ENCODE data around the gene HIP1R.
"Not testable (repeated sequence)": the region's sequence is repeated elsewhere in the genome, so short reads cannot be mapped to it uniquely, and the experiment has no call there.

HIP1R gene

DNA sequence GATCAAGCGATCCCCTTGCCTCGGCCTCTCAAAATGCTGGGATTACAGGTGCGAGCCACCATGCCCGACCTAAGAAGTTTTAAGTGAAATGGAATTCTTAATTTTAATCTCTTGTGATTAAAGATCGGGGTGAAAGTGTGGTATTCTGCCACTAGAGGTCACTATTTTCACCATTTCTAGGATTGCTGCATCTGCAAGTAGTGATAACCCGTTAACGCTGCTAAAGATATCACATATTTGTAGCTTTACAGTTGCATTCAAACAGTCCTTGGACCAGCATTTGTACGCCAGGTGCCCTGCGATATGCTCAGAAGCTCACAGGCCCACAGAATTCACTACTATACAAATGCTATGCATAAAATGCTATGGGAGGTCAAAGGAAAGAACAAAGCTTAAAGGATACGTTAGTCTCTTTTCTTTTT is 41.6 kb upstream of the HIP1R start:
- in situ Hi-C loops (cut with HindIII; ENCODE audit: low sequenced_read_pairs) = no loop called here
- TF ChIP-seq, protein P1, sequence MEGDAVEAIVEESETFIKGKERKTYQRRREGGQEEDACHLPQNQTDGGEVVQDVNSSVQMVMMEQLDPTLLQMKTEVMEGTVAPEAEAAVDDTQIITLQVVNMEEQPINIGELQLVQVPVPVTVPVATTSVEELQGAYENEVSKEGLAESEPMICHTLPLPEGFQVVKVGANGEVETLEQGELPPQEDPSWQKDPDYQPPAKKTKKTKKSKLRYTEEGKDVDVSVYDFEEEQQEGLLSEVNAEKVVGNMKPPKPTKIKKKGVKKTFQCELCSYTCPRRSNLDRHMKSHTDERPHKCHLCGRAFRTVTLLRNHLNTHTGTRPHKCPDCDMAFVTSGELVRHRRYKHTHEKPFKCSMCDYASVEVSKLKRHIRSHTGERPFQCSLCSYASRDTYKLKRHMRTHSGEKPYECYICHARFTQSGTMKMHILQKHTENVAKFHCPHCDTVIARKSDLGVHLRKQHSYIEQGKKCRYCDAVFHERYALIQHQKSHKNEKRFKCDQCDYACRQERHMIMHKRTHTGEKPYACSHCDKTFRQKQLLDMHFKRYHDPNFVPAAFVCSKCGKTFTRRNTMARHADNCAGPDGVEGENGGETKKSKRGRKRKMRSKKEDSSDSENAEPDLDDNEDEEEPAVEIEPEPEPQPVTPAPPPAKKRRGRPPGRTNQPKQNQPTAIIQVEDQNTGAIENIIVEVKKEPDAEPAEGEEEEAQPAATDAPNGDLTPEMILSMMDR (IDR thresholded peaks at IDR 0.05; ENCODE audit: low read depth, low read length) = peak; percentile 59
- H3K4me3 ChIP-seq (ENCODE audit: low read depth, low read length) = no peak overlapping the region
- DNase-seq (ENCODE audit: low read depth, low spot score) = peak; percentile 71

DNA sequence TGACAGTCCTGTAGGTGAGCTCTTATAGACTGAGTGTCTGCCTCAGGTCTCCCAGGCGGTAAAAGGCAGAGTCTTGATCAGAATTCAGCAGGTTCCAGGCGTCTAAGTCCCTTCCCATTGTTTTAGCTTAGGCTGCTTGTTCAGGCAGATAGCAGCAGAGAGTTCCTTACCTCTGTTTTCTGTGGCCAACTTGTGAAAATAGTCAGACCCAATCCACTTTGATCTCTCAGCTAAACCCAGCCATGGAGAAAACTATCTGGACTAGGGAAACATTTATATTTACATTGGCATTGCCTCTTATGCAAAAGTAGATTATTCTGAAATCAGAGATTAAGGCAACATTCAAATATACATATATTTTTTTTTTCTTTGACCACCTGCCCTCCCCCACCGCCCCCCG is 39.5 kb upstream of the HIP1R start:
- DNase-seq (ENCODE audit: low read depth, low spot score) = no peak
- in situ Hi-C loops (cut with HindIII; ENCODE audit: low sequenced_read_pairs) = no loop called here
- TF ChIP-seq, protein P1 (IDR thresholded peaks at IDR 0.05; ENCODE audit: low read depth, low read length) = no peak
- H3K4me3 ChIP-seq (ENCODE audit: low read depth, low read length) = no peak overlapping the region

DNA sequence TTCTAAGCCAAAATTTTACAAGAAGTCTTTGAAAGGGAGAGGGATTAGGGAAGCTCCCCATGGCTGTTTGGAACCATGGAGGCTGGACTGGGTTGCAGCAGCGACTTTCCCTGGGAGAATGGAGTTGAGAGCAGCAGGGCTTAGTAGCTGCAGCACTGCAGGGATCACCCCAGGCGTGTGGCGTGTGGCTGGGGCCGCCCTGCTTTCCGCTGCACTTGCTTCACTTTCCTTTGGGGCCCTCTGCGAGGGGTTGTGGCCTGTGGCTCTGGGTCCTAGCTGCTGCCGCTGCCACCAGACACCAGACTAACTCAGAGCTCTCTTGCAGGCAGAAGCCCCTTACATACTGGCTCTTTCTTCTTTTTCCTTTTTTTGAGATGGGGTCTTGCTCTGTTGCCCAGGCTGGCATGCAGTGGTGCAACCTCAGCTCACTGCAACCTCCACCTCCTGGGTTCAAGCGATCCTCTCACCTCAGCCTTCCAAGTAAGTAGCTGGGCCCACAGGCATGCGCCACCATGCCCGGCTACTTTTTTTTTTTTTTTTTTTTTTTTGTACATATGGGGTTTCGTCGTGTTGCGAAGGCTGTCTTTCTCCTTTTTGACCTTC is 35.5 kb upstream of the HIP1R start:
- in situ Hi-C loops (cut with HindIII; ENCODE audit: low sequenced_read_pairs) = no loop called here

DNA sequence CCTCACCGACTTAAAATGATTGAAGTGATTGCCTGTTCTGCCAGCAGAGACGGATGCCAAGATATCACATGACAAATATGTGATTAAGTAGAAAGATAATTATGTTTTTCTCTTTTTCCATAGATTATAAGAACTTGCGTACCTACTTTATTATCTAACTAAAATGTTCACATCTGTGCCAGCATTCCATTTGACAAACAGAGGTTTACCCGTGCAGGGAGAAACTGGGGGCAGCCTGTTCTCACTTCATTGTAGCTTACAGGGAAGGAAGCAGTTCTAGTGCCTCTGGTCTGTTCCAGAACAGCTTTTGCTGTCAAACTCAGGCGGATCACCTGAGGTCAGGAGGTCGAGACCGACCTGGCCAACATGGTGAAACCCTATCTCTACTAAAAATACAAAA is 31.3 kb upstream of the HIP1R start:
- no peak for DNase-seq (ENCODE audit: low read depth, low spot score)
- TF ChIP-seq, protein P1 (IDR thresholded peaks at IDR 0.05; ENCODE audit: low read depth, low read length) = no peak
- in situ Hi-C loops (cut with HindIII; ENCODE audit: low sequenced_read_pairs) = no loop called here
- H3K4me3 ChIP-seq (ENCODE audit: low read depth, low read length) = no peak overlapping the region

More for the DNA sequence above, 35.5 kb upstream of the HIP1R start:
- DNase-seq (ENCODE audit: low read depth, low spot score) = no peak
- no peak overlapping the region for H3K4me3 ChIP-seq (ENCODE audit: low read depth, low read length)
- TF ChIP-seq, protein P1 (IDR thresholded peaks at IDR 0.05; ENCODE audit: low read depth, low read length) = no peak

DNA sequence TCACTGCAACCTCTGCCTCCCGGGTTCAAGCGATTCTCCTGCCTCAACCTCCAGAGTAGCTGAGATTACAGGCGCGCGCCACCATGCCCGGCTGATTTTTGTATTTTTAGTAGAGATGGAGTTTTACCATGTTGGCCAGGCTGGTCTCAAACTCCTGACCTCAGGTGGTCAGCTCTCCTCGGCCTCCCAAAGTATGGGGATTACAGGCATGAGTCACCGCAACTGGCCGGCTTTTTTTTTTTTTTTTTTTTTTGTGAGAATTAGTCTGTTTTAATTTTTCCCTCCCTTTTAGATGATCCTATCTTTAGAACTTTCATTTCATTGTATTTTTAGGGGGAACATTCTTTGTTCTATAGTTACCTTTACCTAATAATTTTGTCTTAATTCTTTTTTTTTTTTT is 30.3 kb upstream of the HIP1R start:
- in situ Hi-C loops (cut with HindIII; ENCODE audit: low sequenced_read_pairs); DNase-seq (ENCODE audit: low read depth, low spot score); H3K4me3 ChIP-seq (ENCODE audit: low read depth, low read length): not testable (repeated sequence)

DNA sequence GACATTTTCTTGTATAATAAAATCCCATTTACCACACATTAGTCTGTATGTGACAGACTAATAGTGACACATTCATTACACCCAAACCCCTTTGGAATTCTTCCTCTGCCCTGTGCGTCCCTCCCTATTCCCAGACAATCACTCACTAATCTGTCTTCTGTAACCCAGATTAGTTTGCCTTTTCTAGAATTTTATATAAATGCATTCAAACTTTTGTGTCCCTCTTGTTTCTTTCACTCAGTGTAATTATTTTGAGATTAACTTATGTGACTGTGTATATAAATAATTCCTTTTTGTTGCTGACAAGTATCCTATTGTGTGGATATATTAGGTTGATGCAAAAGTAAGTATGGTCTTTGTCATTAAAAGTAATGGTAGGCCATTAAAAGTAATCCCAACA is 27.6 kb upstream of the HIP1R start:
- H3K4me3 ChIP-seq (ENCODE audit: low read depth, low read length) = no peak overlapping the region
- DNase-seq (ENCODE audit: low read depth, low spot score) = no peak
- TF ChIP-seq, protein P1 (IDR thresholded peaks at IDR 0.05; ENCODE audit: low read depth, low read length) = no peak
- in situ Hi-C loops (cut with HindIII; ENCODE audit: low sequenced_read_pairs) = no loop called here

DNA sequence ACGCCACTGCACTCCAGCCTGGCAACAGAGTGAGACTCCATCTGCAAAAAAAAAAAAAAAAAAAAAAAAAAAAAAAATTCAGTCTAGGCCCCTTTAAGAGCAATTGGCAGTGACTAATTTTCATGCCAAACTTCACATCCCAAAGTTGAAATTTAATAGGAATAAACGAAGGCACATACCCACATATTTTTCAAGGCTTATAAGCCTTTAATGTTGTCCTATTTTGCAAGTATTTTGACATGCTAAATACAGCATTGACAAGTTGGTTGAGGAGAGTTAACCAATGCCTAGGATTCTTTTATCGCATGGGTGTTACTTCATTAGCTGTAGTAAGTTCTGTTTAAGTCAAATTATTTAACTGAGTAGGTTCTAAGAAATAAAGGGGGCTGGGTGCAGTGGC is 23.5 kb upstream of the HIP1R start:
- TF ChIP-seq, protein P1 (IDR thresholded peaks at IDR 0.05; ENCODE audit: low read depth, low read length) = no peak
- in situ Hi-C loops (cut with HindIII; ENCODE audit: low sequenced_read_pairs) = no loop called here
- H3K4me3 ChIP-seq (ENCODE audit: low read depth, low read length) = no peak overlapping the region
- DNase-seq (ENCODE audit: low read depth, low spot score) = no peak
